Tibial artery (tissue), 4 donors: ENCODE measurements around the gene DEPDC4.

ENCODE experiments used
- DNase-seq, 2 donors: peaks; one replicate each; pipeline ENCODE4 v3.0.0-alpha.2; 2019
- H3K27ac ChIP-seq, 2 donors: fragments of 200-600 bp; sonication (generic) in 1 of 2; 1 replicate in 1 of 2; 2 replicates in 1 of 2; pipeline ENCODE4 v1.5.1; 2018 to 2019; ENCODE audit warnings: mild to moderate bottlenecking in 1 of 2
- H3K27me3 ChIP-seq, 2 donors: fragments of 200-600 bp; sonication (generic) in 1 of 2; one replicate each; pipeline versions ENCODE4 v1.5.1 to v1.6.0; 2016 to 2019
- H3K36me3 ChIP-seq, 3 donors: fragments of 200-600 bp; sonication (generic) in 2 of 3; one replicate each; pipeline ENCODE4 v1.5.1; 2016 to 2019; ENCODE audit warnings: mild to moderate bottlenecking in 2 of 3
- H3K4me1 ChIP-seq, 4 donors: fragments of 200-600 bp; sonication (generic) in 2 of 4; 1 replicate in 3 of 4; 2 replicates in 1 of 4; pipeline ENCODE4 v1.5.1; 2016 to 2019
- H3K4me3 ChIP-seq, 2 donors: fragments of 200-600 bp; sonication (generic) in 1 of 2; 1 replicate in 1 of 2; 2 replicates in 1 of 2; pipeline ENCODE4 v1.5.1; 2018 to 2019; ENCODE audit warnings: mild to moderate bottlenecking in 2 of 2
- H3K9me3 ChIP-seq, 3 donors: fragments of 200-600 bp; sonication (generic) in 1 of 3; one replicate each; pipeline ENCODE4 v1.5.1; 2016 to 2019
- CTCF ChIP-seq, 2 experiments: fragments of 200-600 bp in 1 of 2; fragments of 450-650 bp in 1 of 2; IDR thresholded peaks; one replicate each; pipeline ENCODE4 v1.5.1; 2017 to 2019; ENCODE audit warnings: antibody characterized with exemption in 2 of 2, mild to moderate bottlenecking in 1 of 2, moderate library complexity in 1 of 2
- intact Hi-C: fragments of 100-400 bp; cut with DNase I; formaldehyde crosslinking; loops from one replicate; pipeline ENCODE4 v1.15.0; 2023; ENCODE audit warnings: low total_unique reads

The DEPDC4 gene

GRCh38 chr12:100199347-100200149 is 67.3 kb downstream of the DEPDC4 start:
- intact Hi-C loops, result loop anchor here (5.0 to 10.0 kb wide), 2 partner anchors 47 to 65 kb away; no protein-coding TSS in a partner anchor
- peak; percentile 51 to 86 for DNase-seq
- Histone ChIP-seq H3K27me3 (no peaks in the 10 kb centered on the region), H3K9me3 (no peaks in the 10 kb centered on the region), H3K27ac (peak overlapping the region; percentile 82 to 86), H3K4me1 (peaks cover 0 to 41% (median 19%) of the 10 kb centered on the region in 4 donors), H3K36me3 (peaks cover 0 to 6% (median 0%) of the 10 kb centered on the region in 3 donors), H3K4me3 (peak overlapping the region; percentile 70 to 90)
- TF ChIP-seq CTCF (IDR thresholded peaks at IDR 0.05), result no peak

- Histone ChIP-seq H3K27ac (peak overlapping the region; percentile 82 to 86), H3K4me1 (peaks cover 0 to 35% (median 17%) of the 10 kb centered on the region in 4 donors), H3K36me3 (peaks cover 0 to 12% (median 0%) of the 10 kb centered on the region in 3 donors), H3K4me3 (peak overlapping the region; percentile 70 to 90), H3K27me3 (no peaks in the 10 kb centered on the region), H3K9me3 (no peaks in the 10 kb centered on the region)
- no peak for TF ChIP-seq CTCF (IDR thresholded peaks at IDR 0.05)
- intact Hi-C loops, result loop anchor here (5.0 to 10.0 kb wide), 2 partner anchors 47 to 64 kb away; no protein-coding TSS in a partner anchor
- DNase-seq, result no peak
These were observed 67.9 kb downstream of the DEPDC4 start for GRCh38 chr12:100199023-100199346.

DNA sequence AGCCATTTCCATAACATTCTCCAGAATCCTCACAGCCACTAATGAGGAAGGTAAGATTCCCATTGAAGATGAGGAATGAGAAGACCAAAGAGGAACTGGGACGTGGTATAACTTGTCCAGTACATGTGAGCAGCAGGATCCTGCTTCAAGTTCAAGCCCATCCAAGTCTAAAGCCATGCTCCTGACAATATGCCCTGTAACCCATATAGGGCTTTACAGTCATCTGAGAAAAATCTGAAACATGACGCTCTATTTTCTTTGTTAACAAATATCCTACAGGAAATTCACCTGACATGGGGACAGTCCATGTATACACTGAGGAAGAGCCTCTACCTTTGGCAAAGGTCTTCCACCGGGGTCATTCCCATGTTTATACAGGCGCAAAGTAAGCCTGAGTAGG is 69.4 kb downstream of the DEPDC4 start:
- Histone ChIP-seq H3K27ac (no peak overlapping the region), H3K9me3 (no peaks in the 10 kb centered on the region), H3K36me3 (peaks cover 0 to 20% (median 0%) of the 10 kb centered on the region in 3 donors), H3K27me3 (no peaks in the 10 kb centered on the region), H3K4me1 (peaks cover 0 to 23% (median 13%) of the 10 kb centered on the region in 4 donors), H3K4me3 (no peak overlapping the region)
- intact Hi-C loops, result loop anchor here (5.0 to 10.0 kb wide), 2 partner anchors 45 to 63 kb away; no protein-coding TSS in a partner anchor
- no peak for TF ChIP-seq CTCF (IDR thresholded peaks at IDR 0.05)
- no peak for DNase-seq

- H3K9me3 ChIP-seq, result no peaks in the 10 kb centered on the region
These were observed 73.8 kb downstream of the DEPDC4 start for GRCh38 chr12:100193085-100193484.

More at GRCh38 chr12:100193085-100193484, 73.8 kb downstream of the DEPDC4 start:
- Histone ChIP-seq H3K27ac (no peak overlapping the region), H3K27me3 (no peaks in the 10 kb centered on the region), H3K36me3 (peaks cover 0 to 33% (median 0%) of the 10 kb centered on the region in 3 donors), H3K4me1 (no peaks in the 10 kb centered on the region), H3K4me3 (no peak overlapping the region)
- no peak for TF ChIP-seq CTCF (IDR thresholded peaks at IDR 0.05)
- DNase-seq, result no peak
- intact Hi-C loops, result loop anchor here (10.0 kb wide), 1 partner anchor 58 kb away; no protein-coding TSS in a partner anchor
